ENCODE data around the gene OR2D2.

DNA sequence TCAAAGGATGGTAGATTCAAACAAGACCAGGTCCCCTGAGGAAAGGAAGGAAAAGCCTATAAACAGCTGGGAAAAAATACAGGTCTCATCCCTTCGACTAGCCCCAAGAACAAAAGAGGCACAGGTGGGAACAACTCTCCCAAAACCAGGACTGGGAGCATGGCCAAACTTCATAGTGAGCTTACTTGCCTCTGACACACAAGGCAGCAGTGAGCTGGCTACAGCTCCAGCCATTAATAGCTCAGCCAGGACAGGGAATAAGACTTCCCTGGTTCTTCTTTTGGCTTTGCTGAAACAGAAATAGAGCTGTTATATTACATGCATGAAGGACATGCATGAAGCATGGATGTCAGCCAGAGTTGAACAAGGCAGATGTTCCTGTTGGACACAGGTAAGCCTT is 29.3 kb downstream of the OR2D2 start, which contains the start of gene OR10A2:
- TF ChIP-seq ZFP3 (CRISPR knock-in tag; IDR thresholded peaks at IDR 0.05): no peak
- TF ChIP-seq ZFP30 (CRISPR knock-in tag; IDR thresholded peaks at IDR 0.05): no peak
- TF ChIP-seq BACH2 (CRISPR knock-in tag; IDR thresholded peaks at IDR 0.05; ENCODE audit: borderline replicate concordance): no peak
- TF ChIP-seq RARB (CRISPR knock-in tag; IDR thresholded peaks at IDR 0.05): no peak
- TF ChIP-seq, protein P1, sequence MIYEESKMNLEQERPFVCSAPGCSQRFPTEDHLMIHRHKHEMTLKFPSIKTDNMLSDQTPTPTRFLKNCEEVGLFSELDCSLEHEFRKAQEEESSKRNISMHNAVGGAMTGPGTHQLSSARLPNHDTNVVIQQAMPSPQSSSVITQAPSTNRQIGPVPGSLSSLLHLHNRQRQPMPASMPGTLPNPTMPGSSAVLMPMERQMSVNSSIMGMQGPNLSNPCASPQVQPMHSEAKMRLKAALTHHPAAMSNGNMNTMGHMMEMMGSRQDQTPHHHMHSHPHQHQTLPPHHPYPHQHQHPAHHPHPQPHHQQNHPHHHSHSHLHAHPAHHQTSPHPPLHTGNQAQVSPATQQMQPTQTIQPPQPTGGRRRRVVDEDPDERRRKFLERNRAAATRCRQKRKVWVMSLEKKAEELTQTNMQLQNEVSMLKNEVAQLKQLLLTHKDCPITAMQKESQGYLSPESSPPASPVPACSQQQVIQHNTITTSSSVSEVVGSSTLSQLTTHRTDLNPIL (CRISPR knock-in tag; IDR thresholded peaks at IDR 0.05; ENCODE audit: low read depth): no peak
- no peak for TF ChIP-seq ZNF70 (CRISPR knock-in tag; IDR thresholded peaks at IDR 0.05)
